ENCODE results near the gene SLC25A13.

- TF ChIP-seq POLR2AphosphoS5 (IDR thresholded peaks at IDR 0.05; ENCODE audit: low read depth, low read length) = no peak
- no peak for TF ChIP-seq TAF1 (IDR thresholded peaks at IDR 0.05; ENCODE audit: borderline replicate concordance, insufficient read depth, low read length)
- no peak for TF ChIP-seq FOXP2 (optimal IDR thresholded peaks at IDR 0.05; ENCODE audit: borderline replicate concordance, extremely low read depth, extremely low read length, insufficient read depth)
Observed at GRCh38 chr7:96253964-96254363, 67.9 kb downstream of the SLC25A13 start.

All from PFSK-1 (cell line).